HG03558 (cell line): ENCODE measurements around the gene GCDH.
"Not testable (repeated sequence)": the region's sequence is repeated elsewhere in the genome, so short reads cannot be mapped to it uniquely, and the experiment has no call there.

ENCODE experiments used
- ATAC-seq: cut with Tn5 transposase; IDR thresholded peaks from one replicate; pipeline ENCODE4 v1.9.1; 2021; ENCODE audit warnings: moderate number of reproducible peaks; ENCODE audit not compliant: unreplicated experiment; ENCODE audit errors: extremely low read depth

The GCDH gene

DNA sequence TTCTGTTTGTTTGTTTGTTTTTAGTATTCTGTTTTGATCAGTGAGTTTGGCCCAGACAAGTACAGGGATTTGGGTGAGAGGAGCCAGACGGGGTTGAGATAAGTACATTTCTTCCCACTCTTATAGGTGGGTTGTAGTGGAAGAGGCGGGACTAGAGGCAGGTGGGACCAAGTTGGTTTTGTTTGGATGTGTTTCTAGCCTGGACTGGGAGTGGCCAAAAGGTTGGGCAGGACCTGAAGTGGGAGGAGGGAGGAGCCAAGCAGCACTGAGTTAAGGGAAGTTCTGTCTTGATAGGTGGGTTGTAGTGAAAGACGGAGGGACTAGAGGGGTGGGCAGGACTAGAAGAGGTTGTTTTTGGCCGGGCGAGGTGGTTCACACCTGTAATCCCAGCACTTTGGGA is 18.7 kb upstream of the GCDH start:
- no peak for ATAC-seq

DNA sequence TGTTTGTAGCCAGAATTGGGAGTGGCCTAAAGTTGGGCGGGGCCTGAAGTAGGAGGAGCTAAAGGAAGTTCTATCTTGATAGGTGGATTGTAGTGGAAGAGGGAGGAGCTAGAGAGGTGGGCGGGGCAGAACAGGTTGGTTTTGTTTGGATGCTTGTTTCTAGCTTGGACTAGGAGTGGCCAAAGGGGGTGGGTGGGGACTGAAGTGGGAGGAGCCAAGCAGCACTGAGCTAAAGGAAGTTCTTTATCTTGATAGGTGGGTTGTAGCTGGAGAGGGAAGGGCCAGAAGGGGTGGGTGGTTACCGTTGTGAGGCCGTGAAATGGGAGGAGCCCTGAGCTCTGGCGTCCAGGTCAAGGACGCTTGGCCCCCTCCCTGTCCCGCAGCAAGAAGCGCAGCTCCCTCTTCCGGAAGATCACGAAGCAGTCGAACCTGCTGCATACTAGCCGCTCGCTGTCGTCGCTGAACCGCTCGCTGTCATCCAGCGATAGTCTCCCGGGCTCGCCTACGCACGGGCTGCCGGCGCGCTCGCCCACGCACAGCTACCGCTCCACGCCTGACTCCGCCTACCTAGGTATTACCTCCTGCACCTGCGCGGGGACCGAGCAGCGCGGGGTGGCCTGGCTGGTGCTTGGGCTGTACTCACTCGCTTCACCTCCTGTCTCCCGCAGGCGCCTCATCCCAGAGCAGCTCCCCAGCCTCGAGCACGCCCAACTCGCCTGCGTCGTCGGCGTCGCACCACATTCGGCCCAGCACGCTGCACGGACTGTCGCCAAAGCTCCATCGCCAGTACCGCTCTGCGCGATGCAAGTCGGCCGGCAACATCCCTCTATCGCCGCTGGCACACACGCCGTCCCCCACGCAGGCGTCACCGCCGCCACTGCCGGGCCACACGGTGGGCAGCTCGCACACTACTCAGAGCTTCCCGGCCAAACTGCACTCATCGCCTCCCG is 17.7 kb upstream of the GCDH start:
- no peak for ATAC-seq

DNA sequence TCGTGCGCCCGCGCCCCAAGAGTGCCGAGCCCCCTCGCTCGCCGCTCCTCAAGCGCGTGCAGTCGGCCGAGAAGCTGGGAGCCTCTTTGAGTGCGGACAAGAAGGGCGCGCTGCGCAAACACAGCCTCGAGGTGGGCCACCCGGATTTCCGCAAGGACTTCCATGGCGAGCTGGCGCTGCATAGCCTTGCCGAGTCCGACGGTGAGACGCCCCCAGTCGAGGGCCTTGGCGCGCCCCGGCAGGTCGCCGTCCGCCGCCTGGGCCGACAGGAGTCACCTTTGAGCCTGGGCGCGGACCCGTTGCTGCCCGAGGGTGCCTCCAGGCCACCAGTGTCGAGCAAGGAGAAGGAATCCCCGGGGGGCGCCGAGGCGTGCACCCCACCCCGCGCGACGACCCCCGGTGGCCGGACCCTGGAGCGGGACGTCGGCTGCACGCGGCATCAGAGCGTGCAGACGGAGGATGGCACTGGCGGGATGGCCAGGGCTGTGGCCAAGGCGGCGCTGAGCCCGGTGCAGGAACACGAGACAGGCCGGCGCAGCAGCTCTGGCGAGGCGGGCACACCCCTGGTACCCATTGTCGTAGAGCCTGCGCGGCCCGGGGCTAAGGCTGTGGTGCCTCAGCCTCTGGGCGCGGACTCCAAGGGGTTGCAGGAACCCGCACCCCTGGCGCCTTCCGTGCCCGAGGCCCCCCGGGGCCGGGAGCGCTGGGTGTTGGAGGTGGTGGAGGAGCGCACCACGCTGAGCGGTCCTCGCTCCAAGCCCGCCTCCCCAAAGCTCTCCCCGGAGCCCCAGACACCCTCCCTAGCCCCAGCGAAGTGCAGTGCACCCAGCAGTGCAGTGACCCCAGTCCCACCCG is 16.8 kb upstream of the GCDH start:
- ATAC-seq, result no peak

DNA sequence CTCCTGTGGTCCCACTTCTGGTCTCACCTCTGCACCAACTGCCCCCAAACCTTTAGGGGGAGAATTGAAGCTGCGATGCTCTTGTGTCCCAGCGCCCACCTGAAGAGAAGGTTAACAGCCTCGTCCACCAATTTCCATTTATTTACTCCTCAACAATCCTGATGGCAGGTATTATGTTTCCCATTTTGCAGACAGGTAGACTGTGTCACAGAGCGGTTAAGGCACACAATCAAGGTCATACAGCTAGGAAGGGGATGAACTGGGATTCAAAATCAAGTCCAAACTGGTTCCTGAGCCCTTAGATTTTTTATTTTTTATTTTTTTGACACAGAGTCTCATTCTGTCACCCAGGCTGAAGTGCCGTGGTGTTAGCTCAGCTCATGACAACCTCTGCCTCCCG is 15.9 kb upstream of the GCDH start:
- ATAC-seq, result no peak

DNA sequence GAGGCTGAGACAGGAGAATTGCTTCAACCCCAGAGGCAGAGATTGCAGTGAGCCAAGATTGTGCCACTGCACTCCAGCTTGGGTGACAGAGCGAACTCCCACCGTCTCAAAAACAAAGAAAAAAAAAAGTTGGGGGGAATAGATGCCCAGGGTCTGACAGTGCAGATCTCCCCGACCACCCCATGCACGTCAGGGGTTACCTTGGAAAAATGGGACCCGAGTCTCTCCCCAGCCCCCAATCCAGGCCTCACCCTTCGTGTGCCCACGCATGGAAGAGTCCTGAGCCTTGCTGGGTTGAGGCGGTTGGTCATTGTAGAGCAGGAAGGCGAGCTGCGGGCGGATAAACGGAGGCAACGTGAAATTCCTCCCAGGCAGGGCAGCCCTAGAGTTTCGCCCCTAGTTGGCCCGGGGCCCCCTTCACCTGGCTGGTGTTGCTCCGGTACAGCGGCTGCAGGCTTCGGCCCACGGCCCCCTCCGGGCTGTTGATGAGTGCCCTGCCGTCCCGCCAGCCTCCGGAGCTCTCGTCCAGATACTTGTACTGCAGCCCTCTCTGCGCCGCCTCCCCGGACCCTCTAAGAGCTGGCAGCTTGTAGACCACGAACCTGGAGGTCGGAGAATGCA is 10.3 kb upstream of the GCDH start:
- ATAC-seq, result no peak

DNA sequence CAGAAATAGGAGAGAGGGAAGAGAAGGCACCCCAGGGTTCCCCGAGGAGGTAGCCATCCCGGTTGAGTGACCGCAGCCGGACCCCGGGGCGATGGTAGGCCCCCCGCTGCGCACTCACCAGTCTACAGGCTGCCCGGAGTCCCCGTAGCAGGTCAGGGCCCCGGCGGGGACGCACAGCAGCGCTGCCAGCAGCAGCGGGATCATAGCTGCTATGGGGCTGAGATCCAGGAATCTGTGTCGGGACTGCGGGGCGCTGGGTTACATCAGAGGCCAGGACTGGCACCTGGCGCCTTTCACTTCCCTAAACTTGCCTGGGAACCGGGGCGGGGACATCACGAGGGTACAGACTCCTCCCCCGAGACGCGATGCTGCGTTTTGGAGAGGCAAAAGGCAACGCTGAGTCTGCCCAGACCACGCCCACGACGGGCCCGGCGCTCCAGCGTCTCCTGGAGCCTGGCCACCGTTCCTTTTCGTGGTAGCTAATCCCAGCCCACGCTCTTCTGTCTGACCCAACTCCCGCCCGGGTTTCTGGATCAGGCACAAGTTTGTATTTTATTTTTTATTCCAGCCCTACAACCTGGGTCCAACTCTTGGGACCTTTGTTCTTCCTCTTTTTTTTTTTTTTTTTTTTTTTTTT is 9.7 kb upstream of the GCDH start, which contains the start of gene DNASE2:
Gene DNASE2, minus strand, starts transcription at position 278 of the 637 bp plus-strand sequence. Its CDS starts 74 bp downstream, at position 204.
- ATAC-seq, result peak; percentile 38

DNA sequence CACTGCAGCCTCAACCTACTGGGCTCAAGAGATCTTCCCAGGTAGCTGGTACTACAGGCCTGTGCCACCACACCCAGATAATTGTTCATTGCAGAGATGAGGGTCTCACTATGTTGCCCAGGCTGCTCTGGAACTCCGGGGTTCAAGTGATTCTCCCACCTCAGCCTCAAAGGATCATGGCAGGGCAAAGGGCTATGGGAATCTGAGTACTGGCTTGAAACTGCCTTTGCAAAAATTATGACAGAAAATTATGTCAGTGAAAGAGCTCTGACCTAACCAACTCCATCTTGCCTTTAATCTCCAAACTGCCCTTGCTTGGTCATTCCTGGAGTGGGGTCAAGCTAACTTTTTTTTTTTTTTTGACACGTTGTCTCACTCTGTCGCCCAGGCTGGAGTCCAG is 8.4 kb upstream of the GCDH start:
- ATAC-seq, result no peak

DNA sequence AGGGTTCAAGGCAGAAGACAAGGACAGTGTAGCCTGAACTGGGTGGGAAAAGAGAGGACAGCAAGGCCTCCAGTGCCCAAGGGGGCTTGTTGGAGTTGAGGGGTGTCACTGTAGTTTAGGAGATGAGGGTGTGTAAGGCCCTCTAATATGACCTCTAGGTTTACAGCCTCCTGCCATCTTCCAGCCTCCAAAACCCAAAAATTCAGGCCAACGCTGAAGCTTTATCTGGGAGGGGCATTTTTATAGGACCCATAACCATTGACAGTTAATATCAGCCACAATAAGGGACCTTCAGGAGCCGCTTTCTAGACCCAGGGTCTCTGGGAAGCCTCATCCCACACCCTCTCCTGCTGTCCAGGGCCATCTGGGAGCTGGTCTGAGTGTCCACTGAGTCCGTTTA is 6.8 kb upstream of the GCDH start:
- ATAC-seq, result no peak

DNA sequence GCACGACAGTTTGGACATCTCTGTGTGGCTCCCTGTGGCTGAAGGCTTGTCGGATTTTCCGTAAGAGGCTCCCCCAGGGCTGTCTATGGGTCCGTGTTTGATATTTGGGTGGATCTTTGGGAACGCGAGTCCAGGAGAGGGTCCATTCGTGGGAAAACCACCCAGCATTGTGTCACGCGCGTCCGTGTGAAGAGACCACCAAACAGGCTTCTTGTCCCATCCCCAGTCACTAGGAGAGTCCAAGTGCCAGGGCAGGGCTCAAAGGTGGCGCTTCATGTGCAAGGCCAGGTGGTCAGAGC is 6.4 kb upstream of the GCDH start:
- ATAC-seq, result no peak

DNA sequence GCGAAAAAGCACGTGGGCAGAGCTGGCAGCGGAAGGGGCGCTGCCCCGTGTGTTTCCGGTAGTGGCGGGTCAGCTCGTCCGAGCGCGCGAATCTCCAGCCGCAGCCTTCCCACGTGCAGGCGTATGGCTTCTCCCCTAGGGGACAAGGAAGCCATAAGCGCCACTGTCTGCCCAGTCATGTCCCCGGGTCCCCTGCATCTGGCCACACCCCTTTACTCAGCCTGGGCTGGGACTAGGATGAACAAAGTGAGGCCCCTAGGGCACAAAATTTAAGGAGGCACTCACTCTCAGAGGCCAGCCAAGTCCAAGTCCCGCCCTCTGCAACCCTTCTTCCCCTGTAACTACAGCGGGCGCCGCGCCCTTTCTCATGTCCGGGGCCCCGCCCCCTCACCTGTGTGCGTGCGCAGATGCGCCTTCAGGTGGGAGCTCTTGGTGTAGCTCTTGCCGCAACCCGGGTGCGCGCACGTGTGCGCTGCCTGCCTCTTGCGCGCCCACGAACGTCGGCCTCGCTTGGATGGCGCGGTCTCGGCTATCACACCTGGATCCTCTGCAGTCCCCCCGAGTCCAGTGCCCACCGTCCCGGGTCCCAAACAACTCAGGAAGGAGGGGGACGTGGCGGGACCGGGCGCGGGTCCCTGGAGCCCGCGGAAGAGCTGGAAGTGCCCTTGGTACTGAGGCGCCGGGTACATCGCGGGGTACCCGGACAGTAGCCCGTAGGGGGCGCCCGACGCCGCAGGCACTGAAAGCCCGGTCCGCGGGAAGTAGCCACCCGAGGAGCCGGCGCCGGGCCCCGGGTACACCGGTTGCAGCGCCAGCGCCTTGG is 5.8 kb upstream of the GCDH start:
- no peak for ATAC-seq

DNA sequence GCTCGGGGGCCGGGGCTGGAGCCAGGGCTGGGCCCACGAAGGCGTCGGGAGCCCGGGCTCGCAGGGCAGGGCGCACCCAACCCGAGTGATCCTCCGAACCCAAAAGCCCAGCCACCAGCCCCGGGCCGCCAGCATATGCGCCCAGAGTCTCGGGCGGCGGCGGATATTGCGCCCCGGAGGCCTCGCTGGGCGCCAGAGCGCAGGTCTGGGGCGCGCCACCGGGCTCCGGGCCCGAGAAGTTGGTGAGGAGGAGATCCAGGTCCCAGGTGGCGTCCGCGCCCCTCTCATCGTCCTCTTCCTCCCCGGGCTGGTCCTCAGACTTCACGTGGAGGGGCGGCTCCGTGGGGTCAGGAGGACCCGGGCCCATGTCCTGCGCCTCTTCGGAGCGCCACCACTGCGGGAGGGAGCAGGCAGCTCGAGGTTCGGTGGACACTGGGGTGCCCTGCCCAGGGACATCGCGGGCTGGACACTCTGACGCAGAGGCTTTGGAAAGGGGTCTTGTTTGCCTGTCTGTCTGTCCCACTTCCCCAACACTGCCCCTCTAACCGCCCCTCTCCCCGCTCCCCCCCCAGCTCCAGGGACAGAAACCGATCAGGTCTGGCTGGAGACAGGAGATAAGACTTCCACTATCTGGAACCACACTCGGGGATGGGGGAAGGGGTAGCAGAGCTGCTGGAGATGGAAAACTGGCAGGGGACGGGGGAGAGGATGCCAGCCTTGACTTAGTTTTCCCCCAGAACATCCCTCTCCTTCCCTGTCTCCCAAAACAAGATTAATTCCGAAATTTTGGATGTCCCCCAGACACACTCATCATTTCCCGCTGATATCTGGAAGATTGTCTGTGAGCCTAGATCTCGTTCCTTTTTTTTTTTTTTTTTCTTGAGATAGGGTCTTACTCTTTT is 5.0 kb upstream of the GCDH start:
- no peak for ATAC-seq

DNA sequence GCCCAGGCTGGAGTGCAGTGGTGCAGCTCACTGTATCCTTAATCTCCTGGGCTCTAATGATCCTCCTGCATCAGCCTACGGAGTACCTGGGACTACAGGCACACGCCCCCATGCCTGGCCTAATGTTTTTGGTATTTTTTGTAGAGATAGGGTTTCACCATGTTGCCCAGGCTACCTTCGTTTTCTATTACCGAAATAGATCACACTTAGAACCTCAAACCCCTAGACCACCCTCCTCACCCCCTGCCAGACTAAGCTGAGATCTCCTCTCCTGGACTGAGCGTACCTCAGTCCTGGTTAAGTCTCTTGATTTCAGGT is 4.3 kb upstream of the GCDH start:
- no peak for ATAC-seq

DNA sequence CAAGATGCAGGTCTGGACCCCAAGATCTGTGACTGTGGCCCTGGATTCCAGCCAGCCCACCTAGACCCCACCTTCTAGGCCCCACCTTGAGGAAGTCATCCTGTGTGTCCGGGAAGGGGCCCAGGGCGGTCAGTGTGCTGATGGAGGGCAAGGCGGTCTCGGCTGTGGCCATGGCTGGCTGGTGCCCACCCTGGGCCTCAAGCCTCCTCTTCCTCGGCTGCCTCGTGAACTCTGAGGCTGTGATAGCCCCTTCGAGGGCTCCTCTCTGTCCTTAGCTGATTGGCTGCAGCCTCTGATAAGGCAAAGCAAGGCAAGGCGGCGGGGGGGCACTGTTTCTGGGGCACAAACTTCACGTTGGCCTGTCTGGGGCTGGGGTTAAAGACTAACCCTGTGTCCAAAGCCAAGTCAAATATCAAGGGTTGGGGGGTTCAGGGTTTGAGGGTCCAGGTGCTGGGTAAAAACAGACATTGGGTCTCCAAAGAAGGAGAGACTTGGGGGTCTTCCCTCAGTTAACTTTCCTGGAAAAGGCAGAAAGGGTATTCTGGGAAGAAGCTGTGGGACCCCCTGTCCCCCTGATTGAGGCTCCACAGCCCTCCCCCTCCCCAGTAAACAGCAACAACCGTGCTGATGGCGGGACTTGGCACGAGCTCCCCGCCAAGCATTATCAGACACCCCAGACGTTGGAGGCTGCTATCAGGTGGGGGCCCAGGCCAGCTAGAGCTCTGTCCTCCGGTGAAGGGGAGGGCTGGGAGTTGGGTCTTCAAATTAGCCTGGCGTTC is 3.8 kb upstream of the GCDH start, which contains the start of gene KLF1:
Gene KLF1, minus strand, starts transcription at position 233 of the 779 bp plus-strand sequence. Its CDS starts 61 bp downstream, at position 172.
- no peak for ATAC-seq

DNA sequence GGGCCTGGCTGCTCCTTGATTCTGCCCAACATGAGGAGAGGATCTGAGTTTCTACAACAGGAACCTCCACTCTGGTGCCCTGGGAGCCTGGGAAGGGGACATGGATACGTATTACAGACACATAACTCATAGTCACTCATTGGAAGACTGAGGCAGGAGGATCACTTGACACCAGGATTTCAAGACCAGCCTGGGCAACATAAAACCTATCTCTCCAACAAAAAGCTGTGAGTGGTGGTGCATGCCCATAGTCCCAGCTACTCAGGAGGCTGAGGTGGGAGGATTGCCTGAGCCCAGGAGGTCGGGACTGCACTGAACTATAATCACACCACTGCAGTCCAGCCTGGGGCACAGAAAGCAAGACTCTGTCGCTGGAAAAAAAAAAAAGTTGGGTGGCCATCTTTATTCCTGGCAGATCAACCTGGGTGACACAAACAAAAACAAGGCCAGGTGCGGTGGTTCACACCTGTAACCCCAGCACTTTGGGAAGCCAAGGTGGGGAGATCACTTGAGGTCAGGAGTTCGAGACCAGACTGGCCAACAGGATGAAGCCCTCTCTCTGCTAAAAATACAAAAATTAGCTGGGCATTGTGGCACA is 2.9 kb upstream of the GCDH start:
- ATAC-seq, result no peak

DNA sequence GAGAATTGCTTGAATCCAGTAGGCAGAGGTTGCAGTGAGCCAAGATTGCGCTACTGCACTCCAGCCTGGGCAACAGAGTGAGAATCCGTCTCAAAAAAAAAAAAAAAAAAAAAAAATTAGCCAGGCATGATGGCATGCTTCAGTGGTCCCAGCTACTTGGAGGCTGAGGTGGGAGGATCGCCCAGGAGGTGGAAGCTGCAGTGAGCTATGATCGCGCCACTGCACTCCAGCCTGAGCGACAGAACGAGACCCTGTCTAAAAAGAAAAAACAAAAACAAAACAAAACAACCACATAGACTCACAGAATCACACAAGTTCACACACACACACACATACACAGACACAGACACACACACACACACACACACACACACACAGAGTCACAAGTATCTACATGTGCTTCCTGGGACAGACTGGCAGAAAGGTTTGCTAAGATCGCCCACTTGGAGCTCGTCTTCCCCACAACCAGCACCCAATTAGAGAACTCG is 617 bp upstream of the GCDH start:
- not testable (repeated sequence) for ATAC-seq

DNA sequence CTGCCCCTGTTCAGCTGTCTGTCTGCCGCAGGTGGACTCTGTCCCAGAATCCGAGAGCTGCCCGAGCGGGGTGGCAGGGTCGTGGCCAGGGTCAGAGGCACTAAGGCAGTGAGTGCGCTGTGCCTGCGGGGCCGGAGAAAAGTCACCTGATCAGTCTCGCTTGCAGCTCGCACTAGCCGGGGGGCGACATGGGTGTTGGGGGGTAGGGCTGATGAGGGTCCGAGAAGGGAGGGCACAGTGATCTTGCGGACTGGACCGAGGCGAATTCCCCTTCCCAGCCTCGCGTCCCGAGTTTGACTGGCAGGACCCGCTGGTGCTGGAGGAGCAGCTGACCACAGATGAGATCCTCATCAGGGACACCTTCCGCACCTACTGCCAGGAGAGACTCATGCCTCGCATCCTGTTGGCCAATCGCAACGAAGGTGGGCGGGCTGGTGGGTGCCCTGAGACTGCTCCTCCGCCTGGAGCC is 627 bp downstream of the GCDH start:
- ATAC-seq, result no peak

DNA sequence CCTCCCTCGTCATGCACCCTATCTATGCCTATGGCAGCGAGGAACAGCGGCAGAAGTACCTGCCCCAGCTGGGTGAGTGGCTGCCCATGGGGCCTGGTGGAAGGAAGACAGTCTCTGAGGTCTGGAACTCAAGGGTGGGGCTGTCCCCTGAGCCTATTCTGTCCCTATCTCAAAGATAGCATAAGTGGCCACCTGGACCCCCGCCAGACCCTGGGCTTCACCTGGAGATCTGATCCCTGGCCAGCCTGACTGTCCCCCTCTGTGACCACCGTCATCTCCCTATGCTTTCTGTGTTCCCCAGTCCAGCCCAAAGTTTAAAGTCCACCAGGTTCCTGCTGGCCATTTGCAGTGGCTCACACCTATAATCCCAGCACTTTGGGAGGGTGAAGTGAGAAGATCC is 2.6 kb downstream of the GCDH start:
- ATAC-seq, result no peak
